Body of pancreas (tissue), 4 donors: ENCODE data around the gene C1QTNF4.

Experiments used
- CTCF ChIP-seq, 7 experiments: fragments of 450-650 bp in 4 of 7; fragments of 200-600 bp in 3 of 7; sonication (generic) in 3 of 7; IDR thresholded peaks; one replicate each; pipeline ENCODE4 v1.5.1; 2016 to 2019; ENCODE audit warnings: antibody characterized with exemption in 7 of 7
- POLR2A ChIP-seq, 3 donors: fragments of 450-650 bp; IDR thresholded peaks; one replicate each; pipeline ENCODE4 v1.6.1; 2016; ENCODE audit warnings: antibody characterized with exemption in 3 of 3, mild to moderate bottlenecking in 2 of 3

DNA sequence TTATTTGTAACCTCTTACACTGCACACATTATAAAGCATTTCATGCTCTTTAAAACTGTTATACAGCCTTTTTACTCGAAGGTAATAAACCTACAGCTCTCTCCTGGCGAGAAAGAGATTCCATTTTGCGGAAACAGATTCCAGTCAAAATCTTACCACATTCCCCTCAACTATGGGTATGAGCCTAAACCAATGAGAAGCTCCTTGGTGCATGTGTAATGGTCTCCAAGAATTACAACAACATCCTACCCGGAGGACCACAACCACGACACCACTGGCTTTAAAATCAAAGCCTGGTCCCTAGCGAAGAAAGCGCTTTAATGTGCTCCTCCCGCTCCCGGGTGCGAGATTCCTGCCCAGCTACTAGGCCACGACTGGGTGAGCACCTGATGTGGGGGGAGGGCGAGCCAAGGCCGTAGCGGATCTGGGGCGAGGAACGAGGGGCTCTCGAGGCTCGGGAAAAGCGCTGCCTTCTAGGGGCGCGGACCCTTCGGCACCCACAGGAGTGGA, 42.1 kb downstream of the C1QTNF4 start:
- TF ChIP-seq CTCF (IDR thresholded peaks at IDR 0.05) (no peak), POLR2A (IDR thresholded peaks at IDR 0.05) (no peak)
